Loucy (cell line): ENCODE measurements around the gene LAMB1.
"Not testable (repeated sequence)": the region's sequence is repeated elsewhere in the genome, so short reads cannot be mapped to it uniquely, and the experiment has no call there.

Source experiments
- EZH2phosphoT487 ChIP-seq: fragments of 200-600 bp; IDR thresholded peaks from 2 replicates; pipeline ENCODE4 v1.6.1; 2018; ENCODE audit warnings: antibody characterized with exemption, mild to moderate bottlenecking, moderate library complexity, borderline replicate concordance
- TF ChIP-seq, protein P1 (sequence below): fragments of 200-600 bp; sonication (generic); conservative IDR thresholded peaks from 2 replicates; pipeline ENCODE4 v1.5.1; 2014; ENCODE audit warnings: mild to moderate bottlenecking, antibody characterized with exemption, low read length

GRCh38 chr7:108033309-108033708 is 30.3 kb upstream of the LAMB1 start:
- TF ChIP-seq, protein P1, sequence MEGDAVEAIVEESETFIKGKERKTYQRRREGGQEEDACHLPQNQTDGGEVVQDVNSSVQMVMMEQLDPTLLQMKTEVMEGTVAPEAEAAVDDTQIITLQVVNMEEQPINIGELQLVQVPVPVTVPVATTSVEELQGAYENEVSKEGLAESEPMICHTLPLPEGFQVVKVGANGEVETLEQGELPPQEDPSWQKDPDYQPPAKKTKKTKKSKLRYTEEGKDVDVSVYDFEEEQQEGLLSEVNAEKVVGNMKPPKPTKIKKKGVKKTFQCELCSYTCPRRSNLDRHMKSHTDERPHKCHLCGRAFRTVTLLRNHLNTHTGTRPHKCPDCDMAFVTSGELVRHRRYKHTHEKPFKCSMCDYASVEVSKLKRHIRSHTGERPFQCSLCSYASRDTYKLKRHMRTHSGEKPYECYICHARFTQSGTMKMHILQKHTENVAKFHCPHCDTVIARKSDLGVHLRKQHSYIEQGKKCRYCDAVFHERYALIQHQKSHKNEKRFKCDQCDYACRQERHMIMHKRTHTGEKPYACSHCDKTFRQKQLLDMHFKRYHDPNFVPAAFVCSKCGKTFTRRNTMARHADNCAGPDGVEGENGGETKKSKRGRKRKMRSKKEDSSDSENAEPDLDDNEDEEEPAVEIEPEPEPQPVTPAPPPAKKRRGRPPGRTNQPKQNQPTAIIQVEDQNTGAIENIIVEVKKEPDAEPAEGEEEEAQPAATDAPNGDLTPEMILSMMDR = not testable (repeated sequence)
- TF ChIP-seq EZH2phosphoT487 = not testable (repeated sequence)
